Activated naive CD8-positive, alpha-beta T cell treated with anti-CD3 and anti-CD28 coated beads, Interleukin-2, amount 10 ng/mL, durations not matched to agents 7 days and 5 days (primary cell): ENCODE results near the gene ADCY3. TPM values are rescaled to one million over a fixed set of nuclear protein-coding genes. Genes with fewer than 3 reads are reported as not detected.

ENCODE experiments used
- ATAC-seq: fragments of 150-1000 bp; cut with Tn5 transposase; one replicate; pipeline ENCODE4 v1.10.0; 2021; ENCODE audit warnings: low read depth, moderate library complexity
- POLR2A ChIA-PET: fragments of 350-600 bp; sonication (Branson Sonifier 250); formaldehyde crosslinking; loops from one replicate; lab custom pipeline; 2021; ENCODE audit warnings: antibody characterized with exemption; lab: Charles Lee
- DNase-seq: peaks from one replicate; pipeline ENCODE4 v3.0.0; 2021
- H3K27ac Mint-ChIP-seq: one replicate; pipeline ENCODE4 v1.8.0; 2022; ENCODE audit warnings: mild to moderate bottlenecking, mixed read lengths
- H3K27me3 Mint-ChIP-seq: one replicate; pipeline ENCODE4 v1.8.0; 2022; ENCODE audit warnings: mild to moderate bottlenecking, moderate library complexity, mixed read lengths
- H3K36me3 Mint-ChIP-seq: one replicate; pipeline ENCODE4 v1.8.0; 2021; ENCODE audit warnings: mild to moderate bottlenecking, mixed read lengths
- H3K4me1 Mint-ChIP-seq: one replicate; pipeline ENCODE4 v1.8.0; 2021; ENCODE audit warnings: mixed read lengths
- H3K4me3 Mint-ChIP-seq: one replicate; pipeline ENCODE4 v1.8.0; 2022; ENCODE audit warnings: mild to moderate bottlenecking, moderate library complexity, mixed read lengths
- H3K9me3 Mint-ChIP-seq: one replicate; pipeline ENCODE4 v1.8.0; 2021; ENCODE audit warnings: mixed read lengths
- total RNA-seq, 2 experiments: library from RNA; stranded (reverse); gene quantifications; one replicate each; pipeline ENCODE4 v1.2.3, GENCODE V29; 2021

Gene ADCY3
- total RNA-seq, 2 experiments from 2014 or later, result 29.5 to 32.5 TPM

- ATAC-seq (no peak), DNase-seq (no peak)
- POLR2A ChIA-PET, result no interaction called here
- Mint-ChIP-seq H3K4me1 (peaks cover under 1% of the 10 kb centered on the region), H3K36me3 (peaks cover 7% of the 10 kb centered on the region), H3K27me3 (no peaks in the 10 kb centered on the region), H3K27ac (no peak overlapping the region), H3K9me3 (no peaks in the 10 kb centered on the region), H3K4me3 (no peak overlapping the region)
Observed at GRCh38 chr2:24831221-24832072, 88.6 kb downstream of the ADCY3 start.

- no peak for ATAC-seq
- POLR2A ChIA-PET, result no interaction called here
- peaks cover 6% of the 10 kb centered on the region for H3K4me1 Mint-ChIP-seq
- peaks cover 7% of the 10 kb centered on the region for H3K36me3 Mint-ChIP-seq
- no peak overlapping the region for H3K4me3 Mint-ChIP-seq
- H3K9me3 Mint-ChIP-seq, result no peaks in the 10 kb centered on the region
- H3K27me3 Mint-ChIP-seq, result no peaks in the 10 kb centered on the region
- no peak for DNase-seq
- no peak overlapping the region for H3K27ac Mint-ChIP-seq
Observed at GRCh38 chr2:24830786-24831185, 89.3 kb downstream of the ADCY3 start.

- POLR2A ChIA-PET, result no interaction called here
- peaks cover 9% of the 10 kb centered on the region for H3K4me1 Mint-ChIP-seq
- peaks cover 8% of the 10 kb centered on the region for H3K36me3 Mint-ChIP-seq
- no peaks in the 10 kb centered on the region for H3K9me3 Mint-ChIP-seq
- no peak for DNase-seq
- no peak for ATAC-seq
- no peak overlapping the region for H3K4me3 Mint-ChIP-seq
- no peaks in the 10 kb centered on the region for H3K27me3 Mint-ChIP-seq
- no peak overlapping the region for H3K27ac Mint-ChIP-seq
Observed at GRCh38 chr2:24830351-24830750, 89.7 kb downstream of the ADCY3 start.

- Mint-ChIP-seq H3K4me3 (no peak overlapping the region), H3K27me3 (no peaks in the 10 kb centered on the region), H3K9me3 (no peaks in the 10 kb centered on the region), H3K27ac (no peak overlapping the region), H3K4me1 (peaks cover 9% of the 10 kb centered on the region), H3K36me3 (peaks cover 7% of the 10 kb centered on the region)
- POLR2A ChIA-PET, result interaction anchor here (0.7 to 1.2 kb wide), 2 partner anchors 35 to 352 kb away, joined by 3 read pairs; partner anchors contain the start of genes CENPO and PTRHD1
- ATAC-seq, result no peak
- no peak for DNase-seq
Observed at GRCh38 chr2:24828238-24828996, 91.6 kb downstream of the ADCY3 start.

- Mint-ChIP-seq H3K4me1 (peaks cover 9% of the 10 kb centered on the region), H3K4me3 (no peak overlapping the region), H3K27ac (peak overlapping the region; percentile 14), H3K36me3 (peaks cover 7% of the 10 kb centered on the region), H3K27me3 (no peaks in the 10 kb centered on the region), H3K9me3 (no peaks in the 10 kb centered on the region)
- DNase-seq (peak; percentile 63), ATAC-seq (peak; percentile 86)
- POLR2A ChIA-PET, result interaction anchor here (1.2 kb wide), 1 partner anchor 34 kb away, joined by 3 read pairs; the partner anchor contains the start of genes CENPO and PTRHD1
Observed at GRCh38 chr2:24827321-24828237, 92.5 kb downstream of the ADCY3 start.

GRCh38 chr2:24826773-24827145, 93.3 kb downstream of the ADCY3 start:
- no peak for DNase-seq
- Mint-ChIP-seq H3K27ac (no peak overlapping the region), H3K4me1 (peaks cover 9% of the 10 kb centered on the region), H3K4me3 (no peak overlapping the region), H3K27me3 (no peaks in the 10 kb centered on the region), H3K9me3 (no peaks in the 10 kb centered on the region), H3K36me3 (peaks cover 7% of the 10 kb centered on the region)
- POLR2A ChIA-PET, result interaction anchor here (1.2 to 1.5 kb wide), 2 partner anchors 33 to 34 kb away, joined by 3 to 4 read pairs; partner anchors contain the start of genes CENPO and PTRHD1
- ATAC-seq, result no peak

GRCh38 chr2:24825883-24826772, 93.9 kb downstream of the ADCY3 start:
- peaks cover 9% of the 10 kb centered on the region for H3K4me1 Mint-ChIP-seq
- DNase-seq, result no peak
- POLR2A ChIA-PET, result interaction anchor here (0.7 to 1.5 kb wide), 3 partner anchors 33 to 413 kb away, joined by 3 to 5 read pairs (median 4); partner anchors contain the start of genes CENPO and PTRHD1
- ATAC-seq, result no peak
- H3K27ac Mint-ChIP-seq, result peak overlapping the region; percentile 43
- no peak overlapping the region for H3K4me3 Mint-ChIP-seq
- H3K36me3 Mint-ChIP-seq, result peaks cover 6% of the 10 kb centered on the region
- no peaks in the 10 kb centered on the region for H3K27me3 Mint-ChIP-seq
- no peaks in the 10 kb centered on the region for H3K9me3 Mint-ChIP-seq

- Mint-ChIP-seq H3K9me3 (no peaks in the 10 kb centered on the region), H3K4me3 (no peak overlapping the region), H3K27ac (peak overlapping the region; percentile 43), H3K36me3 (peaks cover 6% of the 10 kb centered on the region), H3K4me1 (peaks cover 9% of the 10 kb centered on the region), H3K27me3 (no peaks in the 10 kb centered on the region)
- no peak for ATAC-seq
- no peak for DNase-seq
- POLR2A ChIA-PET, result interaction anchor here (1.0 to 1.5 kb wide), 2 partner anchors 32 to 212 kb away, joined by 4 to 5 read pairs; partner anchors contain the start of genes CENPO and PTRHD1
Observed at GRCh38 chr2:24824966-24825882, 94.8 kb downstream of the ADCY3 start.

- Mint-ChIP-seq H3K27ac (no peak overlapping the region), H3K4me3 (no peak overlapping the region), H3K9me3 (no peaks in the 10 kb centered on the region), H3K36me3 (peaks cover 6% of the 10 kb centered on the region), H3K4me1 (peaks cover 9% of the 10 kb centered on the region), H3K27me3 (no peaks in the 10 kb centered on the region)
- DNase-seq (no peak), ATAC-seq (no peak)
- POLR2A ChIA-PET, result interaction anchor here (1.2 kb wide), 1 partner anchor 31 kb away, joined by 3 read pairs; the partner anchor contains the start of genes CENPO and PTRHD1
Observed at GRCh38 chr2:24824071-24824588, 95.9 kb downstream of the ADCY3 start.

- Mint-ChIP-seq H3K27ac (no peak overlapping the region), H3K36me3 (peaks cover 19% of the 10 kb centered on the region)
- DNase-seq, result no peak
Observed at GRCh38 chr2:24822049-24822706, 97.9 kb downstream of the ADCY3 start.

More at GRCh38 chr2:24822049-24822706, 97.9 kb downstream of the ADCY3 start:
- no peak overlapping the region for H3K4me3 Mint-ChIP-seq
- H3K4me1 Mint-ChIP-seq, result peaks cover 9% of the 10 kb centered on the region
- no peaks in the 10 kb centered on the region for H3K9me3 Mint-ChIP-seq
- ATAC-seq, result no peak
- POLR2A ChIA-PET, result no interaction called here
- H3K27me3 Mint-ChIP-seq, result no peaks in the 10 kb centered on the region
